Vagina (tissue), 2 donors: ENCODE measurements around the gene MGA.

Experiments used
- CTCF ChIP-seq, 3 experiments: fragments of 450-650 bp in 2 of 3; fragments of 200-600 bp in 1 of 3; sonication (generic) in 1 of 3; IDR thresholded peaks; one replicate each; pipeline ENCODE4 v1.5.1; 2017 to 2019; ENCODE audit warnings: antibody characterized with exemption in 3 of 3, mild to moderate bottlenecking in 2 of 3, moderate library complexity in 2 of 3
- POLR2A ChIP-seq, 2 donors: fragments of 450-650 bp; IDR thresholded peaks; one replicate each; pipeline ENCODE4 v1.6.1; 2017; ENCODE audit warnings: antibody characterized with exemption in 2 of 2, mild to moderate bottlenecking in 2 of 2, moderate library complexity in 2 of 2

- no peak for TF ChIP-seq POLR2A (IDR thresholded peaks at IDR 0.05)
- no peak for TF ChIP-seq CTCF (IDR thresholded peaks at IDR 0.05)
Measured at GRCh38 chr15:41777421-41777973, 117.3 kb downstream of the MGA start.
